GM18951 (cell line): Measurements from ENCODE around the gene NUDT5.

Source experiments
- POLR2A ChIP-seq: IDR thresholded peaks from 4 replicates; pipeline ENCODE4 v1.6.1; 2011; ENCODE audit warnings: mild to moderate bottlenecking; ENCODE audit not compliant: insufficient read length, insufficient read depth; ENCODE audit errors: extremely low read depth
- in situ Hi-C: fragments of 300-500 bp; cut with MboI; formaldehyde crosslinking; loops from one replicate; pipeline ENCODE4 v1.12.0; 2022; ENCODE audit warnings: low sequenced_read_pairs, mixed read lengths, inconsistent platforms; ENCODE audit not compliant: unreplicated experiment

The NUDT5 gene

GRCh38 chr10:12221323-12222298, 25.9 kb upstream of the NUDT5 start:
- in situ Hi-C loops = no loop called here
- TF ChIP-seq POLR2A = no peak

GRCh38 chr10:12218991-12219390, 23.3 kb upstream of the NUDT5 start:
- no peak for TF ChIP-seq POLR2A
- in situ Hi-C loops = no loop called here

- in situ Hi-C loops = no loop called here
- no peak for TF ChIP-seq POLR2A
Measured at GRCh38 chr10:12214763-12215218, 19.1 kb upstream of the NUDT5 start.

DNA sequence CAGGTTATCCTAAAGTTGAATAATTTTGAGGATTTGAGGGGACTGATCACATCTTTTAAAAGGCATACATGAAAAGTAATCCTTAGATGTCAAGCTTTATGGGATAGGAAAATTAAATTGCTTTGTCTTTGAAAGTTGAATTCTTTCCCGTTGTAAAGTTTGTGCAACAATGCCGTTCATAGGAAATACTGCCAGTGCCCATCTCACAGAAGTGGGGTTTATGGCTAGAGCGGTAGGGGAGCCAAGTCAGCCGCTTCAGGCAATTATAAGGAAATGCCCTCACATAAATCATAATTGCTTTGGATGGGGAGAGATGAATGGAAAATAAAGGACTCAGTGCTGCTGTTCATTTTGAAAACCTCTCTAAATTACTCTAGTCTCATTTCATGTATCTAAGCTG, 18.4 kb upstream of the NUDT5 start:
- TF ChIP-seq POLR2A = no peak
- in situ Hi-C loops = no loop called here

- in situ Hi-C loops = no loop called here
- TF ChIP-seq POLR2A = no peak
Measured at GRCh38 chr10:12213621-12214020, 17.9 kb upstream of the NUDT5 start.

DNA sequence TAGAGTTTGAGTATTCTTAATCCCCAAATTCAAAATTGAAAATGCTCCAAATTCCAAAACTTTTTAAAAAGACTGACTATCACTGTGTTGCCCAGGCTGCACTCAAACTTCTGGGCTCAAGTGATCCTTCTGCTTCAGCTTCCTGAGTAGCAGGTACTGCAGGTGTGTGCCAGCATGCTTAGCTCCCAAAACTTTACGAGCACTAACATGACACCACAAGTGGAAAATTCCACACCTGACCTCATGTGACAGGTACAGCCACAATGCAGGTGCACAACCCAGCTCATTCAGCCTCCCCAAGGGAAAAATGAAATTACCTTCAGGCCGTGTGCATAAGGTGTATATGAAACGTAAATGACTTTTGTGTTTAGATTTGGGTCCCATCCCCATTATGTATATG, 16.8 kb upstream of the NUDT5 start:
- in situ Hi-C loops = no loop called here
- no peak for TF ChIP-seq POLR2A

- in situ Hi-C loops = no loop called here
Measured at GRCh38 chr10:12208460-12208859, 12.8 kb upstream of the NUDT5 start.

GRCh38 chr10:12207114-12207513, 11.4 kb upstream of the NUDT5 start:
- no peak for TF ChIP-seq POLR2A
- in situ Hi-C loops = no loop called here

More at GRCh38 chr10:12208460-12208859, 12.8 kb upstream of the NUDT5 start:
- TF ChIP-seq POLR2A = no peak

DNA sequence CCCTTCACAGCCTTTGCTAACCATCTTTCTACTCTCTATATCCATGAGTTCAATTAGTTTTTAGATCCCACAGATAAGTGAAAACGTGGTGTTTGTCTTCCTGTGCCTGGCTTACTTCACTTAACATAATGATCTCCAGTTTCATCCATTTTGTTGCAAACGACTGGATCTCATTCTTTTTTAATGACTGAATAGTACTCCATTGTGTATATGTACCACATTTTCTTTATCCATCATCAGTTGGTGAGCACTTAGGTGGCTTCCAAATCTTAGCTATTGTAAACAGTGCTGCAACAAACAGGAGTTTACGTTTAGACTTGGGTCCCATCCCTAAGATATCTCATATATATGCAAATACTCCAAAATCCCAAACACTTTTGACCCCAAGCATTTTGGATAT, 9.4 kb upstream of the NUDT5 start:
- no peak for TF ChIP-seq POLR2A

GRCh38 chr10:12202226-12202625, 6.5 kb upstream of the NUDT5 start:
- in situ Hi-C loops = no loop called here
- TF ChIP-seq POLR2A = no peak

More for the DNA sequence above, 9.4 kb upstream of the NUDT5 start:
- in situ Hi-C loops = no loop called here

DNA sequence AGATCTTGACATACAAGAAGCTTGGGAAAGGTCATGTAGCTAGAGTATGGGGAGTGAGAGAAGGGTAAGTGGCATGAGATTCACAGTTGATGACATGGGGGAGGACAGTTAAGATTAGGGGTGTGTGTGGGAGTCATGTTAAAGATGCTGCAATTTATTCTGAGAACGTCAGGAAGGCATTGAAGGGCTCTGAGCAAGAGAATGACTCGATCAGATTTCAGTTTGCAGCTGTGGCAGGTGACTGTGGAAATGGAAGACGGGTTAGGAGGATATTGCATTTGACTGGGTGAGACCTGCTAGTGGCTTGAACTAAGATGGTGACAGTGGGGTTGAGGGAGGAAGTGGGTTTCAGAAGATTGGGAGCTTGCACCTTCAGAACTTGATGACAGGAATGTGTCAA, 5.9 kb upstream of the NUDT5 start:
- in situ Hi-C loops = no loop called here
- TF ChIP-seq POLR2A = no peak

DNA sequence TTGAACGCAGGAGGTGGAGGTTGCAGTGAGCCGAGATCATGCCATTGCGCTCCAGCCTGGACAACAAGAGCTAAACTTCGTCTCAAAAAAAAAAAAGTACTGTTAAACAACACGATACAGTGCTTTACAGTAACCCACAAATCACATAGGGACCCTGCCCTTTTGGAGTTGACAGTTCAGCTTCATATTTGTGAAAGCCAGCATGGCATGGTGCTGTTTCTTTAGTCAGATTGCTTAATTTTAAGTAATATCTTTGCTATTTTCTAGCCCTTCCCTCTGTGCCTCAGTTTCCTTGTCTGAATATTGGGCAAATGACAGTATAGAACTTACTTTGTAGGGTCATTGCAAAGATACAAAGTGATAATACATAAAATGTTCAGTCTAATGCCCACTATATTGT, 5.2 kb upstream of the NUDT5 start:
- in situ Hi-C loops = no loop called here
- TF ChIP-seq POLR2A = no peak

DNA sequence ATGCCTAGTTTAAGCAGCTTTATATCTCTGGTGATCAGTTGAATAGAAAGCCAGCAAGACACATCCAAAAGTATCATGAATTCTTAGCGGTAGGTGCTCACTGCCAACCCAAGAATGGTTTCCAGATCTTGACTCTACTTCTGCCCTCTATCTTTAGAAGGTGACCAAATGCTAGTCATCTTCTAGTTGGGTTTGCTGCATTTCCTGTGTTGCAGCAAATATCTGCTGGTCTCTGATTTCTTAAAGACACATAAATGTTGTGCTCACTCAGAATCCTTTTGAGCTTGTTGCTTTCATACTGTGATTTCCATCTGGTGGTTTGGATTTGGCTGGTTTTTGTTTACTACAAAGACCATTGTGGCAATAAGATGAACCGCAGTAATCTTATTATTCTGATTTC, 2.5 kb upstream of the NUDT5 start:
- TF ChIP-seq POLR2A = no peak
- in situ Hi-C loops = no loop called here
